Uterus (tissue), 2 donors: ENCODE data around the gene SIAH1.

Experiments
- CTCF ChIP-seq, 4 experiments: fragments of 200-600 bp in 2 of 4; fragments of 450-650 bp in 2 of 4; sonication (generic) in 2 of 4; IDR thresholded peaks; one replicate each; pipeline ENCODE4 v1.5.1; 2016 to 2019; ENCODE audit warnings: antibody characterized with exemption in 4 of 4, mild to moderate bottlenecking in 2 of 4, moderate library complexity in 1 of 4
- POLR2A ChIP-seq, 2 donors: fragments of 450-650 bp; IDR thresholded peaks; one replicate each; pipeline ENCODE4 v1.6.1; 2016; ENCODE audit warnings: antibody characterized with exemption in 2 of 2, mild to moderate bottlenecking in 1 of 2, moderate library complexity in 1 of 2

GRCh38 chr16:48369765-48370164 is 15.4 kb downstream of the SIAH1 start:
- TF ChIP-seq CTCF (IDR thresholded peaks at IDR 0.05) = no peak
- TF ChIP-seq POLR2A (IDR thresholded peaks at IDR 0.05) = no peak
